ENCODE measurements around the gene MAPK8IP3.

Gene MAPK8IP3

GRCh38 chr16:1705688-1706385, at the start of gene MAPK8IP3:
Gene MAPK8IP3, plus strand, starts transcription at chr16:1706195. Its CDS starts 145 bp downstream, at chr16:1706340.
- in situ Hi-C loops (cut with MboI; ENCODE audit: low sequenced_read_pairs), result no loop called here

GRCh38 chr16:1656808-1657617, 49.0 kb upstream of the MAPK8IP3 start:
- in situ Hi-C loops (cut with MboI; ENCODE audit: low sequenced_read_pairs), result no loop called here

- in situ Hi-C loops (cut with MboI; ENCODE audit: low sequenced_read_pairs), result no loop called here
These were observed 48.2 kb upstream of the MAPK8IP3 start for GRCh38 chr16:1657841-1658240.

- in situ Hi-C loops (cut with MboI; ENCODE audit: low sequenced_read_pairs), result no loop called here
These were observed 47.0 kb upstream of the MAPK8IP3 start for GRCh38 chr16:1659031-1659430.

- in situ Hi-C loops (cut with MboI; ENCODE audit: low sequenced_read_pairs), result no loop called here
These were observed 44.2 kb upstream of the MAPK8IP3 start for GRCh38 chr16:1661826-1662225.

GRCh38 chr16:1662543-1662942, 43.5 kb upstream of the MAPK8IP3 start:
- in situ Hi-C loops (cut with MboI; ENCODE audit: low sequenced_read_pairs), result no loop called here

- in situ Hi-C loops (cut with MboI; ENCODE audit: low sequenced_read_pairs), result no loop called here
These were observed 40.2 kb upstream of the MAPK8IP3 start for GRCh38 chr16:1665829-1666228.

GRCh38 chr16:1666316-1666715, 39.7 kb upstream of the MAPK8IP3 start:
- in situ Hi-C loops (cut with MboI; ENCODE audit: low sequenced_read_pairs), result no loop called here

GRCh38 chr16:1667271-1667670, 38.7 kb upstream of the MAPK8IP3 start:
- in situ Hi-C loops (cut with MboI; ENCODE audit: low sequenced_read_pairs), result no loop called here

- in situ Hi-C loops (cut with MboI; ENCODE audit: low sequenced_read_pairs), result no loop called here
These were observed 38.1 kb upstream of the MAPK8IP3 start for GRCh38 chr16:1667916-1668315.

- in situ Hi-C loops (cut with MboI; ENCODE audit: low sequenced_read_pairs), result no loop called here
These were observed 37.2 kb upstream of the MAPK8IP3 start for GRCh38 chr16:1668612-1669319.

GRCh38 chr16:1669698-1670097, 36.3 kb upstream of the MAPK8IP3 start:
- in situ Hi-C loops (cut with MboI; ENCODE audit: low sequenced_read_pairs), result no loop called here

GRCh38 chr16:1670371-1670770, 35.6 kb upstream of the MAPK8IP3 start:
- in situ Hi-C loops (cut with MboI; ENCODE audit: low sequenced_read_pairs), result no loop called here

- in situ Hi-C loops (cut with MboI; ENCODE audit: low sequenced_read_pairs), result no loop called here
These were observed 35.1 kb upstream of the MAPK8IP3 start for GRCh38 chr16:1670866-1671265.

GRCh38 chr16:1673424-1674151, 32.4 kb upstream of the MAPK8IP3 start:
- in situ Hi-C loops (cut with MboI; ENCODE audit: low sequenced_read_pairs), result no loop called here

- in situ Hi-C loops (cut with MboI; ENCODE audit: low sequenced_read_pairs), result no loop called here
These were observed 31.7 kb upstream of the MAPK8IP3 start for GRCh38 chr16:1674306-1674705.

- in situ Hi-C loops (cut with MboI; ENCODE audit: low sequenced_read_pairs), result no loop called here
These were observed 31.0 kb upstream of the MAPK8IP3 start for GRCh38 chr16:1674751-1675664.

GRCh38 chr16:1676661-1677060, 29.3 kb upstream of the MAPK8IP3 start:
- in situ Hi-C loops (cut with MboI; ENCODE audit: low sequenced_read_pairs), result no loop called here

GRCh38 chr16:1677339-1677738, 28.7 kb upstream of the MAPK8IP3 start:
- in situ Hi-C loops (cut with MboI; ENCODE audit: low sequenced_read_pairs), result no loop called here

GRCh38 chr16:1677942-1678499, 28.0 kb upstream of the MAPK8IP3 start, which contains the start of gene JPT2:
Gene JPT2, plus strand, starts transcription at chr16:1678279. Its CDS starts 34 bp downstream, at chr16:1678313.
- in situ Hi-C loops (cut with MboI; ENCODE audit: low sequenced_read_pairs), result no loop called here
